ENCODE data around the gene KLF13.

DNA sequence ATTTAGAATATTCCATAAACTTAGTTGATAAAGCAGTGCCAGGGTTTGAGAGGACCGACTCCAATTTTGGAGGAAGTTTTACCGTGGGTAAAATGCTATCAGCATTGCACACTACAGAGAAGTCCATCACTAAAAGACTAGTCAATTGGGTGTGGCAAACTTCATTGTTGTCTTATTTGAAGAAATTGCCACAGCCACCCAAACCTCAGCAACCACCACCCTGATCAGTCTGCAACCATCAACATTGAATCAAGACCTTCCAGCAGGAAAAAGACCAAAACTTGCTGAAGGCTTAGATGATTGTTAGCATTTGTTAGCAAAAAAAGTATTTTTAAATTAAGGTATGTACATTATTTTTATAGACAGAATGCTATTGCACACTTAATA is 60.5 kb downstream of the KLF13 start:
- TF ChIP-seq, protein P1, sequence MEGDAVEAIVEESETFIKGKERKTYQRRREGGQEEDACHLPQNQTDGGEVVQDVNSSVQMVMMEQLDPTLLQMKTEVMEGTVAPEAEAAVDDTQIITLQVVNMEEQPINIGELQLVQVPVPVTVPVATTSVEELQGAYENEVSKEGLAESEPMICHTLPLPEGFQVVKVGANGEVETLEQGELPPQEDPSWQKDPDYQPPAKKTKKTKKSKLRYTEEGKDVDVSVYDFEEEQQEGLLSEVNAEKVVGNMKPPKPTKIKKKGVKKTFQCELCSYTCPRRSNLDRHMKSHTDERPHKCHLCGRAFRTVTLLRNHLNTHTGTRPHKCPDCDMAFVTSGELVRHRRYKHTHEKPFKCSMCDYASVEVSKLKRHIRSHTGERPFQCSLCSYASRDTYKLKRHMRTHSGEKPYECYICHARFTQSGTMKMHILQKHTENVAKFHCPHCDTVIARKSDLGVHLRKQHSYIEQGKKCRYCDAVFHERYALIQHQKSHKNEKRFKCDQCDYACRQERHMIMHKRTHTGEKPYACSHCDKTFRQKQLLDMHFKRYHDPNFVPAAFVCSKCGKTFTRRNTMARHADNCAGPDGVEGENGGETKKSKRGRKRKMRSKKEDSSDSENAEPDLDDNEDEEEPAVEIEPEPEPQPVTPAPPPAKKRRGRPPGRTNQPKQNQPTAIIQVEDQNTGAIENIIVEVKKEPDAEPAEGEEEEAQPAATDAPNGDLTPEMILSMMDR (conservative IDR thresholded peaks at IDR 0.05; ENCODE audit: low read depth, low read length), result no peak
- TF ChIP-seq EZH2 (IDR thresholded peaks at IDR 0.05; ENCODE audit: borderline replicate concordance, low read depth, low read length, poor library complexity, severe bottlenecking), result no peak
